Endothelial cell of umbilical vein (primary cell): Measurements from ENCODE around the gene DLG1. TPM values are rescaled to one million over a fixed set of nuclear protein-coding genes. Genes with fewer than 3 reads are reported as not detected.

Experiments
- BruUV-seq: library from RNA; stranded (reverse); fragments of 400-500 nt; replicated peaks from 2 replicates; lab custom pipeline; 2021; lab: Mats Ljungman, UMichigan
- CTCF ChIA-PET: fragments of 300-600, 350-600 bp; sonication (Branson Sonifier 250); formaldehyde crosslinking; loops from one replicate; lab custom pipeline; 2021; ENCODE audit warnings: antibody characterized with exemption, inconsistent platforms; lab: Charles Lee
- POLR2A ChIA-PET: fragments of 300-600, 350-600 bp; sonication (Branson Sonifier 250); formaldehyde crosslinking; loops from one replicate; lab custom pipeline; 2021; ENCODE audit warnings: antibody characterized with exemption, inconsistent platforms; lab: Charles Lee
- DNase-seq: peaks from one replicate; pipeline ENCODE4 v3.0.0-alpha.2; 2011; ENCODE audit warnings: low read depth, low spot score
- FAIRE-seq: peaks from 2 replicates; lab custom pipeline; 2011; peaks lifted over from hg19 to GRCh38; lab: Jason Lieb, UNC
- H2AFZ ChIP-seq: 2 replicates; pipeline ENCODE4 v1.6.0; 2012; ENCODE audit warnings: low read depth, low read length, control low read depth, inconsistent platforms
- H3K27ac ChIP-seq: 2 replicates; pipeline ENCODE4 v1.5.1; 2011; ENCODE audit warnings: low read depth, mild to moderate bottlenecking, control low read depth, low read length, moderate library complexity; ENCODE audit not compliant: insufficient read depth
- H3K27me3 ChIP-seq, 2 experiments: 2 replicates each; pipeline versions ENCODE4 v1.6.0 to v1.6.1; 2011; ENCODE audit warnings: low read length in 2 of 2, mixed read lengths in 1 of 2; ENCODE audit not compliant: control insufficient read depth in 2 of 2, insufficient read depth in 2 of 2
- H3K36me3 ChIP-seq, 2 experiments: 2 replicates in 1 of 2; 3 replicates in 1 of 2; pipeline ENCODE4 v1.5.1; 2011; ENCODE audit warnings: low read length in 2 of 2, mild to moderate bottlenecking in 1 of 2, moderate library complexity in 1 of 2; ENCODE audit not compliant: control insufficient read depth in 2 of 2, insufficient read depth in 2 of 2; ENCODE audit errors: extremely low read depth in 1 of 2
- H3K4me1 ChIP-seq: 3 replicates; pipeline ENCODE4 v1.5.1; 2011; ENCODE audit warnings: mild to moderate bottlenecking, low read length; ENCODE audit not compliant: control insufficient read depth, insufficient read depth; ENCODE audit errors: extremely low read depth
- H3K4me2 ChIP-seq: 2 replicates; pipeline ENCODE4 v1.6.1; 2011; ENCODE audit warnings: low read length, control low read depth, mixed read lengths; ENCODE audit not compliant: insufficient read depth
- H3K4me3 ChIP-seq, 3 experiments: fragments of 200-600 bp in 1 of 3; sonication (generic), shearing (Covaris generic) in 1 of 3; replicated peaks in 1 of 3; 2 replicates each; pipeline ENCODE4 v1.5.1; 2011 to 2016; ENCODE audit warnings: control low read depth in 3 of 3, low read length in 3 of 3, mild to moderate bottlenecking in 2 of 3, inconsistent platforms in 1 of 3, low read depth in 1 of 3, moderate library complexity in 1 of 3; ENCODE audit not compliant: insufficient read depth in 1 of 3
- H3K79me2 ChIP-seq: 2 replicates; pipeline ENCODE4 v1.6.0; 2012; ENCODE audit warnings: low read length, inconsistent platforms; ENCODE audit not compliant: control insufficient read depth, insufficient read depth
- H3K9ac ChIP-seq: replicated peaks from 2 replicates; pipeline ENCODE3; 2011; ENCODE audit warnings: low read length, control low read depth; ENCODE audit not compliant: insufficient read depth; ENCODE audit errors: extremely low read depth
- H3K9me1 ChIP-seq: replicated peaks from 3 replicates; pipeline ENCODE4 v1.6.0; 2011; ENCODE audit warnings: mild to moderate bottlenecking, low read length; ENCODE audit not compliant: control insufficient read depth, insufficient read depth; ENCODE audit errors: extremely low read depth
- H3K9me3 ChIP-seq: replicated peaks from 2 replicates; pipeline ENCODE4 v1.5.1; 2012; ENCODE audit warnings: low read length, inconsistent platforms; ENCODE audit not compliant: control insufficient read depth, insufficient read depth
- H4K20me1 ChIP-seq: replicated peaks from 2 replicates; pipeline ENCODE3; 2011; ENCODE audit warnings: mild to moderate bottlenecking, low read length; ENCODE audit not compliant: control insufficient read depth, insufficient read depth; ENCODE audit errors: extremely low read depth
- EZH2 ChIP-seq: IDR thresholded peaks from 2 replicates; pipeline ENCODE4 v1.6.1; 2012; ENCODE audit warnings: borderline replicate concordance, low read depth, mild to moderate bottlenecking, moderate library complexity, low read length, inconsistent platforms; ENCODE audit not compliant: severe bottlenecking
- FOS ChIP-seq: IDR thresholded peaks from 2 replicates; pipeline ENCODE4 v1.6.1; 2011; ENCODE audit warnings: mild to moderate bottlenecking, low read length, moderate library complexity, borderline replicate concordance; ENCODE audit not compliant: insufficient read depth
- GATA2 ChIP-seq: IDR thresholded peaks from 2 replicates; pipeline ENCODE4 v1.7.0; 2011; ENCODE audit warnings: low read depth, mild to moderate bottlenecking, moderate library complexity, mixed read lengths, low read length; ENCODE audit not compliant: insufficient read length, insufficient read depth
- JUN ChIP-seq: IDR thresholded peaks from 2 replicates; pipeline ENCODE4 v1.6.1; 2011; ENCODE audit warnings: borderline replicate concordance, low read depth; ENCODE audit not compliant: insufficient read length, insufficient read depth
- MYC ChIP-seq: IDR thresholded peaks from one replicate; pipeline ENCODE4 v1.6.1; 2011; ENCODE audit warnings: mild to moderate bottlenecking, low read depth, low read length
- POLR2A ChIP-seq: IDR thresholded peaks from 2 replicates; pipeline ENCODE4 v1.6.1; 2012; ENCODE audit warnings: low read depth, mild to moderate bottlenecking, control low read depth, low read length
- POLR2AphosphoS5 ChIP-seq: IDR thresholded peaks from 2 replicates; pipeline ENCODE4 v1.6.1; 2012; ENCODE audit warnings: low read depth, mild to moderate bottlenecking, control low read depth, low read length, moderate library complexity; ENCODE audit not compliant: insufficient read depth
- dilution Hi-C: fragments of 300-500 bp; cut with MboI; formaldehyde crosslinking; loops from one replicate; pipeline ENCODE4 v1.15.0; 2019; ENCODE audit warnings: low sequenced_read_pairs; ENCODE audit not compliant: extremely low pct_ligation_motif_present
- intact Hi-C: fragments of 100-400 bp; cut with micrococcal nuclease; formaldehyde crosslinking; loops from one replicate; pipeline ENCODE4 v1.10.0; 2022
- polyA plus RNA-seq, 4 experiments: library from polyadenylated mRNA; depleted of rRNA in 3 of 4; stranded (reverse) in 3 of 4; unstranded in 1 of 4; fragments of >200 nt; gene quantifications; 2 replicates each; pipeline versions ENCODE4 v1.2.1 to v1.2.3, GENCODE V29; 2011 to 2012; ENCODE audit warnings: missing spikeins in 1 of 4
- total RNA-seq: library from RNA; stranded (reverse); gene quantifications from 2 replicates; pipeline ENCODE4 v1.2.3, GENCODE V29; 2021
- TF ChIP-seq, protein P1 (sequence below): IDR thresholded peaks from 2 replicates; pipeline ENCODE4 v1.6.1; 2011; ENCODE audit not compliant: insufficient read depth, insufficient read length
- TF ChIP-seq, protein P2 (sequence below), 2 donors: IDR thresholded peaks; 1 replicate in 1 of 2; 2 replicates in 1 of 2; pipeline ENCODE4 v1.5.1; 2011; ENCODE audit warnings: low read length in 2 of 2, mild to moderate bottlenecking in 2 of 2, moderate library complexity in 2 of 2, control low read depth in 1 of 2, inconsistent platforms in 1 of 2, low read depth in 1 of 2; ENCODE audit not compliant: insufficient read depth in 1 of 2; ENCODE audit errors: extremely low read depth in 1 of 2

The DLG1 gene
- total and polyA plus RNA-seq, 2 donors (not counting 3 experiments of a cell fraction or from before 2014, with no cell fraction given) = 26.5 to 80.1 TPM

GRCh38 chr3:197183582-197183981 lies 114.8 kb downstream of the DLG1 start:
- intact Hi-C loops = loop anchor here (10.0 kb wide), 1 partner anchor 349 kb away; no protein-coding TSS in a partner anchor
- no peak for FAIRE-seq
- CTCF ChIA-PET = interaction anchor here (1.2 to 1.7 kb wide), 4 partner anchors 8 to 198 kb away, joined by 3 to 4 read pairs (median 3); no protein-coding TSS in a partner anchor

More at GRCh38 chr3:197183582-197183981, 114.8 kb downstream of the DLG1 start:
- H3K9me1 ChIP-seq = no peaks in the 10 kb centered on the region
- no peak overlapping the region for H3K9ac ChIP-seq
- no peak overlapping the region for H3K4me3 ChIP-seq
- peaks cover 2% of the 10 kb centered on the region for H4K20me1 ChIP-seq
- no TSS peak for BruUV-seq
- no peak for DNase-seq
- TF ChIP-seq GATA2 (no peak), POLR2A (no peak), FOS (no peak), JUN (no peak), EZH2 (no peak), POLR2AphosphoS5 (no peak), MYC (no peak)
- TF ChIP-seq, protein P1, sequence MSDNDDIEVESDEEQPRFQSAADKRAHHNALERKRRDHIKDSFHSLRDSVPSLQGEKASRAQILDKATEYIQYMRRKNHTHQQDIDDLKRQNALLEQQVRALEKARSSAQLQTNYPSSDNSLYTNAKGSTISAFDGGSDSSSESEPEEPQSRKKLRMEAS = no peak
- TF ChIP-seq, protein P2, sequence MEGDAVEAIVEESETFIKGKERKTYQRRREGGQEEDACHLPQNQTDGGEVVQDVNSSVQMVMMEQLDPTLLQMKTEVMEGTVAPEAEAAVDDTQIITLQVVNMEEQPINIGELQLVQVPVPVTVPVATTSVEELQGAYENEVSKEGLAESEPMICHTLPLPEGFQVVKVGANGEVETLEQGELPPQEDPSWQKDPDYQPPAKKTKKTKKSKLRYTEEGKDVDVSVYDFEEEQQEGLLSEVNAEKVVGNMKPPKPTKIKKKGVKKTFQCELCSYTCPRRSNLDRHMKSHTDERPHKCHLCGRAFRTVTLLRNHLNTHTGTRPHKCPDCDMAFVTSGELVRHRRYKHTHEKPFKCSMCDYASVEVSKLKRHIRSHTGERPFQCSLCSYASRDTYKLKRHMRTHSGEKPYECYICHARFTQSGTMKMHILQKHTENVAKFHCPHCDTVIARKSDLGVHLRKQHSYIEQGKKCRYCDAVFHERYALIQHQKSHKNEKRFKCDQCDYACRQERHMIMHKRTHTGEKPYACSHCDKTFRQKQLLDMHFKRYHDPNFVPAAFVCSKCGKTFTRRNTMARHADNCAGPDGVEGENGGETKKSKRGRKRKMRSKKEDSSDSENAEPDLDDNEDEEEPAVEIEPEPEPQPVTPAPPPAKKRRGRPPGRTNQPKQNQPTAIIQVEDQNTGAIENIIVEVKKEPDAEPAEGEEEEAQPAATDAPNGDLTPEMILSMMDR (IDR thresholded peaks at IDR 0.05; ENCODE audit: extremely low read depth in 1 of 2, insufficient read depth in 1 of 2, low read depth in 1 of 2, low read length in 2 of 2) = no peak
- H3K27ac ChIP-seq = no peak overlapping the region
- H3K4me2 ChIP-seq = no peak overlapping the region
- H3K27me3 ChIP-seq = no peaks in the 10 kb centered on the region
- H2AFZ ChIP-seq = no peak overlapping the region
- H3K9me3 ChIP-seq = no peaks in the 10 kb centered on the region
- no peaks in the 10 kb centered on the region for H3K4me1 ChIP-seq
- H3K36me3 ChIP-seq = no peaks in the 10 kb centered on the region
- dilution Hi-C loops = no loop called here
- peaks cover 39% of the 10 kb centered on the region for H3K79me2 ChIP-seq
- POLR2A ChIA-PET = no interaction called here
